Thyroid gland (tissue), 4 donors: ENCODE data around the gene SLC22A13. TPM values are rescaled to one million over a fixed set of nuclear protein-coding genes. Genes with fewer than 3 reads are reported as not detected.

Source experiments
- DNase-seq, 2 donors: peaks; one replicate each; pipeline ENCODE4 v3.0.0-alpha.2; 2019
- H3K27ac ChIP-seq, 3 donors: fragments of 200-600 bp; sonication (generic); 1 replicate in 2 of 3; 2 replicates in 1 of 3; pipeline ENCODE4 v1.5.1; 2016 to 2019; ENCODE audit warnings: mild to moderate bottlenecking in 1 of 3, moderate library complexity in 1 of 3
- H3K27me3 ChIP-seq: fragments of 200-600 bp; sonication (generic); one replicate; pipeline ENCODE4 v1.5.1; 2019
- H3K36me3 ChIP-seq, 2 donors: fragments of 200-600 bp; sonication (generic); one replicate each; pipeline ENCODE4 v1.5.1; 2016 to 2019
- H3K4me1 ChIP-seq, 2 donors: fragments of 200-600 bp; sonication (generic); one replicate each; pipeline ENCODE4 v1.5.1; 2017 to 2019
- H3K4me3 ChIP-seq, 3 donors: fragments of 200-600 bp; sonication (generic); replicated peaks in 1 of 3; 1 replicate in 2 of 3; 2 replicates in 1 of 3; pipeline ENCODE4 v1.5.1; 2016; ENCODE audit warnings: mild to moderate bottlenecking in 1 of 3
- H3K9me3 ChIP-seq: fragments of 200-600 bp; sonication (generic); one replicate; pipeline ENCODE4 v1.5.1; 2017
- POLR2A ChIP-seq, 2 donors: fragments of 450-650 bp; IDR thresholded peaks; one replicate each; pipeline ENCODE4 v1.6.1; 2017; ENCODE audit warnings: antibody characterized with exemption in 2 of 2, mild to moderate bottlenecking in 2 of 2, moderate library complexity in 1 of 2
- WGBS, 2 donors: methylation state at CpG; one replicate each; pipeline ENCODE4 v1.1.5; 2017; 5-methylcytosine and 5-hydroxymethylcytosine counted together
- intact Hi-C: fragments of 100-400 bp; cut with DNase I; formaldehyde crosslinking; loops from one replicate; pipeline ENCODE4 v1.15.1; 2023
- total RNA-seq, 4 donors: library from RNA; depleted of rRNA; stranded (reverse); fragments of >200 nt; gene quantifications; one replicate each; pipeline ENCODE4 v1.2.3, GENCODE V29; 2016
- TF ChIP-seq, protein P1 (sequence below), 6 experiments: fragments of 200-600 bp in 3 of 6; fragments of 450-650 bp in 3 of 6; sonication (generic) in 3 of 6; IDR thresholded peaks; one replicate each; pipeline ENCODE4 v1.5.1; 2016 to 2019; ENCODE audit warnings: antibody characterized with exemption in 6 of 6, mild to moderate bottlenecking in 2 of 6, inconsistent platforms in 1 of 6, moderate library complexity in 1 of 6

SLC22A13 gene
- total RNA-seq, 4 donors from 2014 or later, result 0.54 to 0.56 TPM; not detected in 2

DNA sequence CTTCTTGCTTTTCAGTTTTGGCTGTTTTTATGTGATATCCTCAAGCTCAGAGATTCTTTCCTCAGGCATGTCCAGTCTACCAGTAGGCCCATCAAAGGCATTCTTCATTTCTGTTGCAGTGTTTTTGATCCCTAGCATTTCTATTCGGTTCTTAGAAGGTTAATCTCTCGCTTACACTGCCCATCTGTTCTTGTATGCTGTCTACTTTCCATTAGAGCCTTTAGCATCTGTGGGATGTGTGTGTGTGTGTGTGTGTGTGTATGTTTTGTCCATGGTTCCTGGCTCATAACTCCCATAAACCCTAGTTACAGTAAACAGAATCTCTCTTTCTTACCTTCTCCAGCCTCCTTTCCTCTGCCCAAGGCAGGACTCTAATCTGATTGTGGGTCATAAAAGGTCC, 5.1 kb upstream of the SLC22A13 start:
- Histone ChIP-seq H3K36me3 (no peaks in the 10 kb centered on the region), H3K4me1 (no peaks in the 10 kb centered on the region), H3K4me3 (no peak overlapping the region), H3K27ac (no peak overlapping the region), H3K27me3 (no peaks in the 10 kb centered on the region), H3K9me3 (no peaks in the 10 kb centered on the region)
- TF ChIP-seq, protein P1, sequence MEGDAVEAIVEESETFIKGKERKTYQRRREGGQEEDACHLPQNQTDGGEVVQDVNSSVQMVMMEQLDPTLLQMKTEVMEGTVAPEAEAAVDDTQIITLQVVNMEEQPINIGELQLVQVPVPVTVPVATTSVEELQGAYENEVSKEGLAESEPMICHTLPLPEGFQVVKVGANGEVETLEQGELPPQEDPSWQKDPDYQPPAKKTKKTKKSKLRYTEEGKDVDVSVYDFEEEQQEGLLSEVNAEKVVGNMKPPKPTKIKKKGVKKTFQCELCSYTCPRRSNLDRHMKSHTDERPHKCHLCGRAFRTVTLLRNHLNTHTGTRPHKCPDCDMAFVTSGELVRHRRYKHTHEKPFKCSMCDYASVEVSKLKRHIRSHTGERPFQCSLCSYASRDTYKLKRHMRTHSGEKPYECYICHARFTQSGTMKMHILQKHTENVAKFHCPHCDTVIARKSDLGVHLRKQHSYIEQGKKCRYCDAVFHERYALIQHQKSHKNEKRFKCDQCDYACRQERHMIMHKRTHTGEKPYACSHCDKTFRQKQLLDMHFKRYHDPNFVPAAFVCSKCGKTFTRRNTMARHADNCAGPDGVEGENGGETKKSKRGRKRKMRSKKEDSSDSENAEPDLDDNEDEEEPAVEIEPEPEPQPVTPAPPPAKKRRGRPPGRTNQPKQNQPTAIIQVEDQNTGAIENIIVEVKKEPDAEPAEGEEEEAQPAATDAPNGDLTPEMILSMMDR (IDR thresholded peaks at IDR 0.05), result no peak
- TF ChIP-seq POLR2A (IDR thresholded peaks at IDR 0.05), result no peak
- intact Hi-C loops, result no loop called here
- 96 to 99% methylated on average over 2 of the region's 2 CpGs for WGBS, 2 donors
- no peak for DNase-seq

DNA sequence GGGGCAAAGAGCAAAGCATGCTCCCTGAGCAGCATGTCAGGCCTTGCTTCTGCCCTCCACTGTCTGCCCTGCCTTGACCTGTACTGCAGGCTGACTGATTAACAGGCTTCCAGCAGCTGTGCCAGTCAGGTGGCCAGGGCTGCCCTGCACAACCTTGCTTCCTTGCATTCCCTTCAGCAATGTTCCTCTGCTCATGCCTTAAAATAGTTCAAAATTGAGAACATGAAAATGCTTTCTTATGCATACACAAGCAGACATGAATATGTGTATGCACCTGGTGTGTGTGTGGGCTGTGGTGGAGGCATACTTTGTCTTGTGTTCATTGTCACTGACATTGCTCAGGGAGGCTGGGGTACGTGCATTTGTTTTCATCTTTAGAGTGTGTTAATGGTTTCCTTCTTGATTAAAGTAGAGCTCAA, 1.2 kb upstream of the SLC22A13 start:
- no peaks in the 10 kb centered on the region for H3K9me3 ChIP-seq

DNA sequence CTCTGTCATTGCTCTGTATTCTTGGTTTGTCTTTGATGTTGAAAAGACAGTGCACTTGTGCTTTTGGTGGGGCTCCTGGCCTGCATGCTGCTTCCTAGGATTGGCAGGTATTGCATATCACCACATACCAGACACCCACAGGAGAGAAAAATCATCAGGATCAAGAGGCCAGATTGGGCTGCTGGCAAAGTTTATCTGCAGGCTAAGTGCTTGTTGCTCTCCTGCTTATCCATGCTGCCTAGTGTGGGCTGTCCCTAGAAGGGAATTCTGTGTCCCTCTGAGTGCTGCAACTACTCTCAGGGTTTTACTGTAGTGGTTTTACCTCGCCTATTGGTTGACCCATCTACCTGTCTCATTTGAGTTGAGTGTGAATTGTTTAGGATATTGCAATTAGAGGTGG, 833 bp upstream of the SLC22A13 start:
- no peak overlapping the region for H3K27ac ChIP-seq
- H3K27me3 ChIP-seq, result no peaks in the 10 kb centered on the region
- 85 to 89% methylated on average over 1 of the region's 1 CpG for WGBS, 2 donors
- no peak overlapping the region for H3K4me3 ChIP-seq
- no peaks in the 10 kb centered on the region for H3K9me3 ChIP-seq
- no peak for TF ChIP-seq POLR2A (IDR thresholded peaks at IDR 0.05)
- TF ChIP-seq, protein P1 (IDR thresholded peaks at IDR 0.05), result no peak
- no peaks in the 10 kb centered on the region for H3K36me3 ChIP-seq
- intact Hi-C loops, result no loop called here
- no peak for DNase-seq
- no peaks in the 10 kb centered on the region for H3K4me1 ChIP-seq

More for the DNA sequence above, 1.2 kb upstream of the SLC22A13 start:
- TF ChIP-seq, protein P1 (IDR thresholded peaks at IDR 0.05), result no peak
- TF ChIP-seq POLR2A (IDR thresholded peaks at IDR 0.05), result no peak
- Histone ChIP-seq H3K4me3 (no peak overlapping the region), H3K27ac (no peak overlapping the region), H3K4me1 (no peaks in the 10 kb centered on the region), H3K36me3 (no peaks in the 10 kb centered on the region), H3K27me3 (no peaks in the 10 kb centered on the region)
- intact Hi-C loops, result no loop called here
- WGBS, 2 donors, result 0% methylated on average over 1 of the region's 1 CpG
- no peak for DNase-seq

DNA sequence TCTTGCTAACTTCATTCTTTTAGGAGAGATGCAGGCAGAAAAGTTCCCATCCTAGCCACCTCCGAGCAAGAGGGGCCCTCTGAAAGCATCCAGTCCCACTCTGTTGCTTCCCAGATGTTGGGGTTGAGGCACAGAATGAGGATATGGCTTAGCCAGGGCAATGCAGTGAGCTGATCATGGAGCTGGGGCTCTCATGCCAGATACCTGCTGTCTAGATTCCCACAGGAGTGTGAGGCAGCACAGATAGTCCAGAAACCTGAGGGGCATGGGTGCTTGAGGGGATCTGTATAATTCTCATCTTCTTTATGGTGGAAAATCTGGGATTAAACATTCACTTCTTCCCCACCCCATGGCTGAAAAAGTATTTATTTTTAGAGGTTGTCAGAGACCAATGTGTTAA, 1.2 kb downstream of the SLC22A13 start:
- no peak overlapping the region for H3K4me3 ChIP-seq
- no peaks in the 10 kb centered on the region for H3K36me3 ChIP-seq
- no peaks in the 10 kb centered on the region for H3K9me3 ChIP-seq
- intact Hi-C loops, result no loop called here
- DNase-seq, result no peak
- no peaks in the 10 kb centered on the region for H3K27me3 ChIP-seq
- TF ChIP-seq POLR2A (IDR thresholded peaks at IDR 0.05), result no peak
- TF ChIP-seq, protein P1 (IDR thresholded peaks at IDR 0.05), result no peak
- H3K4me1 ChIP-seq, result no peaks in the 10 kb centered on the region
- WGBS, 2 donors, result 93 to 94% methylated on average over 1 of the region's 1 CpG
- no peak overlapping the region for H3K27ac ChIP-seq

DNA sequence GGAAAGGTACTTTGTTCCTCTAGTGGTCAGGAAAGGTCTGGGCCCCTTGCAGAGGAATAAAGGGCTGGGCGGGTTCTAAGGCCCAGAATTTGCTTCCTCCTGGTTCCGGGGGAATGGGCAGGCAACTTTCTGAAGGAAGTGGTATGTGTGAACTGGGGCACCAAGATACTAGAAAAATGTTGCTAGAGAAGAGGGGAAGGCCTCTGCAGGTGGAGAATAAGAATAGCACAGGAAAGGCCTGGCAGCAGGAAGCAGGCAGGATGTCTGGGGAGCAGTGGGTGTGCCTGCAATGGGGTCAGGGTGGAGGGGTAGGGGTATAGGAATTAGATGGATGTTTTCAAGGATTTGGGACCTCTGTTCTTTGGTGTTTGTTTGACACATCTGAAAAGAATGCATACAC, 2.0 kb downstream of the SLC22A13 start:
- H3K27me3 ChIP-seq, result no peaks in the 10 kb centered on the region
- TF ChIP-seq, protein P1 (IDR thresholded peaks at IDR 0.05), result no peak
- TF ChIP-seq POLR2A (IDR thresholded peaks at IDR 0.05), result no peak
- no peaks in the 10 kb centered on the region for H3K4me1 ChIP-seq
- H3K4me3 ChIP-seq, result no peak overlapping the region
- WGBS, 2 donors, result 69 to 83% methylated on average over 2 of the region's 2 CpGs
- no peak overlapping the region for H3K27ac ChIP-seq
- DNase-seq, result no peak
- intact Hi-C loops, result no loop called here
- H3K9me3 ChIP-seq, result no peaks in the 10 kb centered on the region
- no peaks in the 10 kb centered on the region for H3K36me3 ChIP-seq
